H1 (cell line): Measurements from ENCODE around the gene SLC66A2. TPM values are rescaled to one million over a fixed set of nuclear protein-coding genes. Genes with fewer than 3 reads are reported as not detected.

Experiments
- CTCF ChIA-PET: fragments of 300-600 bp; sonication (Branson Sonifier 250); formaldehyde crosslinking; loops from one replicate; lab custom pipeline; 2021; ENCODE audit not compliant: partially characterized antibody; lab: Charles Lee
- POLR2A ChIA-PET: fragments of 300-600 bp; sonication (Branson Sonifier 250); formaldehyde crosslinking; loops from one replicate; lab custom pipeline; 2021; ENCODE audit warnings: inconsistent platforms; ENCODE audit not compliant: partially characterized antibody; lab: Charles Lee
- DNase-seq, 2 experiments: peaks; one replicate each; pipeline versions ENCODE4 v3.0.0 to v3.0.0-alpha.2; 2010 to 2022; ENCODE audit warnings: low spot score in 2 of 2, low read depth in 1 of 2, mixed read lengths in 1 of 2
- FAIRE-seq: peaks from 2 replicates; lab custom pipeline; 2011; peaks lifted over from hg19 to GRCh38; lab: Jason Lieb, UNC
- H2AFZ ChIP-seq: 2 replicates; pipeline ENCODE4 v1.8.1; 2012; ENCODE audit warnings: low read length, inconsistent platforms
- H2AK5ac ChIP-seq: 2 replicates; pipeline ENCODE4 v1.6.1; 2013; ENCODE audit warnings: low read depth, low read length
- H2BK120ac ChIP-seq: replicated peaks from 2 replicates; pipeline ENCODE3; 2013; ENCODE audit warnings: low read depth, low read length, inconsistent platforms
- H2BK12ac ChIP-seq: 2 replicates; pipeline ENCODE4 v1.6.1; 2013; ENCODE audit warnings: low read depth, low read length
- H2BK15ac ChIP-seq: 2 replicates; pipeline ENCODE4 v1.6.1; 2013; ENCODE audit warnings: low read length
- H2BK20ac ChIP-seq: 2 replicates; pipeline ENCODE4 v1.6.1; 2013; ENCODE audit warnings: low read length
- H2BK5ac ChIP-seq: 2 replicates; pipeline ENCODE4 v1.6.1; 2013; ENCODE audit warnings: low read depth, low read length
- H3K14ac ChIP-seq: 2 replicates; pipeline ENCODE4 v1.6.1; 2013; ENCODE audit warnings: inconsistent platforms; ENCODE audit not compliant: insufficient read length
- H3K18ac ChIP-seq: 2 replicates; pipeline ENCODE4 v1.6.1; 2013; ENCODE audit warnings: low read length; ENCODE audit errors: extremely low read depth
- H3K23ac ChIP-seq: 2 replicates; pipeline ENCODE4 v1.6.1; 2013; ENCODE audit warnings: inconsistent platforms; ENCODE audit not compliant: insufficient read length
- H3K23me2 ChIP-seq: 2 replicates; pipeline ENCODE4 v1.6.1; 2013; ENCODE audit warnings: low read depth, low read length
- H3K27ac ChIP-seq: 2 replicates; pipeline ENCODE4 v1.6.1; 2011; ENCODE audit warnings: low read depth, low read length, inconsistent platforms
- H3K27me3 ChIP-seq, 4 experiments: replicated peaks in 1 of 4; 1 replicate in 1 of 4; 2 replicates in 3 of 4; pipeline versions ENCODE4 v1.6.1 to v1.8.1; 2011 to 2013; ENCODE audit warnings: low read length in 3 of 4, mild to moderate bottlenecking in 3 of 4, inconsistent platforms in 2 of 4, mixed read lengths in 2 of 4, moderate library complexity in 1 of 4; ENCODE audit not compliant: control insufficient read depth in 3 of 4, insufficient read depth in 3 of 4; ENCODE audit errors: extremely low read depth in 1 of 4
- H3K36me3 ChIP-seq, 4 experiments: 2 replicates each; pipeline versions ENCODE4 v1.6.1 to v1.8.1; 2011 to 2013; ENCODE audit warnings: mild to moderate bottlenecking in 4 of 4, low read length in 3 of 4, moderate library complexity in 2 of 4, control low read depth in 1 of 4, inconsistent platforms in 1 of 4; ENCODE audit not compliant: insufficient read depth in 4 of 4, control insufficient read depth in 2 of 4
- H3K4ac ChIP-seq: replicated peaks from 2 replicates; pipeline ENCODE3; 2013; ENCODE audit warnings: low read length, low read depth, mixed read lengths, inconsistent platforms; ENCODE audit not compliant: insufficient read length
- H3K4me1 ChIP-seq, 4 experiments: replicated peaks in 1 of 4; 1 replicate in 1 of 4; 2 replicates in 3 of 4; pipeline versions ENCODE4 v1.6.1 to v1.8.1; 2011 to 2013; ENCODE audit warnings: low read length in 3 of 4, inconsistent platforms in 2 of 4, mixed read lengths in 1 of 4; ENCODE audit not compliant: insufficient read depth in 4 of 4, control insufficient read depth in 3 of 4
- H3K4me2 ChIP-seq, 2 experiments: 2 replicates each; pipeline versions ENCODE4 v1.6.1 to v1.8.1; 2011 to 2013; ENCODE audit warnings: low read depth in 2 of 2, low read length in 2 of 2, control low read depth in 1 of 2, inconsistent platforms in 1 of 2, mild to moderate bottlenecking in 1 of 2; ENCODE audit not compliant: insufficient read depth in 1 of 2
- H3K4me3 ChIP-seq, 4 experiments: fragments of 200-600, 300-600 bp in 1 of 4; sonication (generic), shearing (Covaris generic), sonication (Bioruptor Twin) in 1 of 4; 2 replicates each; pipeline versions ENCODE4 v1.5.1 to v1.8.1; 2011 to 2016; ENCODE audit warnings: low read length in 4 of 4, low read depth in 3 of 4, control low read depth in 2 of 4, inconsistent platforms in 2 of 4, mild to moderate bottlenecking in 2 of 4, mixed read lengths in 1 of 4, moderate library complexity in 1 of 4; ENCODE audit not compliant: insufficient read depth in 2 of 4; ENCODE audit errors: extremely low read depth in 1 of 4
- H3K56ac ChIP-seq: replicated peaks from 2 replicates; pipeline ENCODE3; 2013; ENCODE audit warnings: low read depth, mild to moderate bottlenecking, mixed read lengths, low read length, inconsistent platforms; ENCODE audit not compliant: insufficient read length
- H3K79me1 ChIP-seq: 2 replicates; pipeline ENCODE4 v1.6.1; 2013; ENCODE audit warnings: low read depth, low read length, control low read depth
- H3K79me2 ChIP-seq, 2 experiments: 2 replicates each; pipeline versions ENCODE4 v1.6.1 to v1.8.1; 2012 to 2013; ENCODE audit warnings: low read length in 2 of 2, mild to moderate bottlenecking in 2 of 2, inconsistent platforms in 1 of 2; ENCODE audit not compliant: insufficient read depth in 2 of 2, control insufficient read depth in 1 of 2
- H3K9ac ChIP-seq, 4 experiments: replicated peaks in 1 of 4; 1 replicate in 1 of 4; 2 replicates in 3 of 4; pipeline versions ENCODE4 v1.6.1 to v1.8.1; 2011 to 2013; ENCODE audit warnings: low read depth in 3 of 4, low read length in 3 of 4, control low read depth in 2 of 4, mild to moderate bottlenecking in 2 of 4, moderate library complexity in 2 of 4, inconsistent platforms in 1 of 4; ENCODE audit errors: extremely low read depth in 1 of 4
- H3K9me3 ChIP-seq, 2 experiments: 2 replicates each; pipeline versions ENCODE4 v1.6.1 to v1.8.1; 2012 to 2013; ENCODE audit warnings: mild to moderate bottlenecking in 2 of 2, moderate library complexity in 2 of 2, control low read depth in 1 of 2, inconsistent platforms in 1 of 2, low read depth in 1 of 2, low read length in 1 of 2, mixed read lengths in 1 of 2; ENCODE audit not compliant: insufficient read depth in 2 of 2
- H4K20me1 ChIP-seq, 2 experiments: replicated peaks in 1 of 2; 2 replicates each; pipeline versions ENCODE3 to v1.8.1; 2011 to 2013; ENCODE audit warnings: inconsistent platforms in 2 of 2, low read length in 2 of 2, mild to moderate bottlenecking in 1 of 2; ENCODE audit not compliant: insufficient read depth in 2 of 2, control insufficient read depth in 1 of 2
- H4K5ac ChIP-seq: 2 replicates; pipeline ENCODE4 v1.6.1; 2013; ENCODE audit warnings: low read length, low read depth, mixed read lengths, inconsistent platforms; ENCODE audit not compliant: insufficient read length
- H4K8ac ChIP-seq: 2 replicates; pipeline ENCODE4 v1.8.0; 2013; ENCODE audit warnings: mild to moderate bottlenecking, moderate library complexity, low read length, inconsistent platforms; ENCODE audit not compliant: insufficient read depth; ENCODE audit errors: extremely low read depth
- H4K91ac ChIP-seq: replicated peaks from 2 replicates; pipeline ENCODE3; 2013; ENCODE audit warnings: low read length, mixed read lengths, inconsistent platforms; ENCODE audit not compliant: insufficient read length
- CTBP2 ChIP-seq: IDR thresholded peaks from 2 replicates; pipeline ENCODE4 v1.7.0; 2011; ENCODE audit warnings: borderline replicate concordance, mild to moderate bottlenecking, moderate library complexity, mixed read lengths, low read length; ENCODE audit not compliant: insufficient read depth, insufficient read length
- CTCF ChIP-seq, 3 experiments: IDR thresholded peaks; 1 replicate in 2 of 3; 2 replicates in 1 of 3; pipeline versions ENCODE4 v1.5.1 to v1.6.1; 2011; ENCODE audit warnings: low read length in 3 of 3, mild to moderate bottlenecking in 3 of 3, inconsistent platforms in 2 of 3, low read depth in 1 of 3, moderate library complexity in 1 of 3; ENCODE audit not compliant: insufficient read depth in 1 of 3; ENCODE audit errors: control extremely low read depth in 1 of 3
- FOSL1 ChIP-seq: IDR thresholded peaks from 2 replicates; pipeline ENCODE4 v1.6.1; 2011; ENCODE audit warnings: mild to moderate bottlenecking, low read depth, low read length, moderate library complexity; ENCODE audit not compliant: insufficient read depth
- GABPA ChIP-seq: IDR thresholded peaks from 2 replicates; pipeline ENCODE4 v1.6.1; 2011; ENCODE audit warnings: mild to moderate bottlenecking, low read length, moderate library complexity, borderline replicate concordance; ENCODE audit not compliant: insufficient read depth
- NANOG ChIP-seq: IDR thresholded peaks from 2 replicates; pipeline ENCODE4 v1.6.1; 2011; ENCODE audit warnings: low read length, low read depth, mild to moderate bottlenecking, inconsistent platforms; ENCODE audit not compliant: insufficient read depth, poor library complexity, severe bottlenecking
- RBBP5 ChIP-seq: IDR thresholded peaks from 2 replicates; pipeline ENCODE4 v1.7.1; 2012; ENCODE audit warnings: low read depth, mild to moderate bottlenecking, inconsistent platforms, low read length, moderate library complexity, borderline replicate concordance
- RFX5 ChIP-seq: IDR thresholded peaks from 2 replicates; pipeline ENCODE4 v1.6.1; 2011; ENCODE audit warnings: low read depth, low read length, improper control_type of control experiment, borderline replicate concordance
- SUZ12 ChIP-seq: fragments of 200-600 bp; sonication (generic); IDR thresholded peaks from 2 replicates; pipeline ENCODE4 v1.6.1; 2012; ENCODE audit warnings: mild to moderate bottlenecking, inconsistent platforms, low read length, moderate library complexity, mixed read lengths
- TEAD4 ChIP-seq: IDR thresholded peaks from 2 replicates; pipeline ENCODE4 v1.6.1; 2012; ENCODE audit warnings: low read depth, low read length, inconsistent platforms, mixed read lengths
- WGBS, 2 experiments: shearing (Covaris generic) in 1 of 2; methylation state at CpG; one replicate each; pipeline versions ENCODE4 v1.1.6 to v1.1.7; 2013 to 2015; ENCODE audit warnings: low lambda C conversion rate in 2 of 2, mixed read lengths in 2 of 2, inconsistent platforms in 1 of 2, low coverage in 1 of 2, missing lambda C conversion rate in 1 of 2; ENCODE audit not compliant: insufficient replicate concordance in 2 of 2, insufficient coverage in 1 of 2, insufficient read length in 1 of 2; ENCODE audit errors: extremely low coverage in 1 of 2, missing lambda C conversion rate in 1 of 2; 5-methylcytosine and 5-hydroxymethylcytosine counted together
- polyA plus RNA-seq, 7 experiments: library from polyadenylated mRNA; depleted of rRNA in 3 of 7; stranded (reverse) in 5 of 7; unstranded in 2 of 7; fragments of >200 nt in 5 of 7; fragments of 200-250 nt in 2 of 7; gene quantifications; 1 replicate in 5 of 7; 2 replicates in 1 of 7; 4 replicates in 1 of 7; pipeline versions ENCODE4 v1.2.1 to v1.2.3, GENCODE V29; 2011 to 2013; ENCODE audit warnings: missing spikeins in 2 of 7, mixed read lengths in 2 of 7
- total RNA-seq: library from RNA; stranded (reverse); fragmentation: NEBNext Ultra II Directional; extraction: Animal tissue kit (Norgen Biotek cat#: 25700); gene quantifications from 2 replicates; pipeline ENCODE4 v1.2.1, GENCODE V29; 2021

Gene SLC66A2
- total and polyA plus RNA-seq, 2 of the 8 experiments (the other 6 are each of a cell fraction or from before 2014, with no cell fraction given) = 15.0 to 18.9 TPM

- no peaks in the 10 kb centered on the region for H3K36me3 ChIP-seq
- H3K4me2 ChIP-seq = no peak overlapping the region
- no peaks in the 10 kb centered on the region for H3K79me2 ChIP-seq
- no peak overlapping the region for H2AFZ ChIP-seq
- no peak overlapping the region for H4K5ac ChIP-seq
- H3K18ac ChIP-seq = no peak overlapping the region
- peak overlapping the region; percentile 80; the same call in 1 of the 2 replicates for H4K8ac ChIP-seq
- no peak overlapping the region for H3K4ac ChIP-seq
- H3K79me1 ChIP-seq = no peaks in the 10 kb centered on the region
- no peak overlapping the region for H2AK5ac ChIP-seq
- DNase-seq (peak in 1 of 2 experiments; percentile 48), FAIRE-seq (no peak)
- peaks cover 9% of the 10 kb centered on the region; the same call in 1 of the 2 replicates for H3K23me2 ChIP-seq
- no peak overlapping the region for H3K9ac ChIP-seq
- H2BK15ac ChIP-seq = no peak overlapping the region
- no peak overlapping the region for H3K23ac ChIP-seq
- no peak overlapping the region for H2BK12ac ChIP-seq
- no peak overlapping the region for H2BK5ac ChIP-seq
- no peak overlapping the region for H4K91ac ChIP-seq
- no peak overlapping the region for H2BK120ac ChIP-seq
- no peak overlapping the region for H3K4me3 ChIP-seq
- POLR2A ChIA-PET = no interaction called here
- CTCF ChIA-PET = interaction anchor here (0.9 to 1.6 kb wide), 2 partner anchors 9 to 11 kb away, joined by 3 to 5 read pairs; no protein-coding TSS in a partner anchor
- H2BK20ac ChIP-seq = no peak overlapping the region
- H3K56ac ChIP-seq = no peak overlapping the region
- no peaks in the 10 kb centered on the region for H4K20me1 ChIP-seq
- no peak overlapping the region for H3K14ac ChIP-seq
- no peaks in the 10 kb centered on the region for H3K9me3 ChIP-seq
- H3K27me3 ChIP-seq = no peaks in the 10 kb centered on the region
- no peak overlapping the region for H3K27ac ChIP-seq
- 96% methylated on average over 38 of the region's 102 CpGs; no CpG with 5 or more reads in 1 of the 2 experiments for WGBS, 2 experiments
- H3K4me1 ChIP-seq = no peaks in the 10 kb centered on the region
- TF ChIP-seq SUZ12 (no peak), RBBP5 (no peak), FOSL1 (no peak), NANOG (no peak), CTCF (IDR thresholded peaks at IDR 0.05; ENCODE audit: control extremely low read depth in 1 of 3, insufficient read depth in 1 of 3, low read depth in 1 of 3, low read length in 3 of 3) (no peak), GABPA (no peak), RFX5 (no peak), CTBP2 (no peak), TEAD4 (no peak)
These were observed 88.1 kb downstream of the SLC66A2 start for GRCh38 chr18:79863161-79864005.
